GM23248 (cell line): ENCODE results near the gene OTOA.
"Not testable (repeated sequence)": the region's sequence is repeated elsewhere in the genome, so short reads cannot be mapped to it uniquely, and the experiment has no call there.

Experiments used
- EZH2 ChIP-seq: fragments of 200-600 bp; sonication (generic); IDR thresholded peaks from 2 replicates; pipeline ENCODE4 v1.6.1; 2018; ENCODE audit warnings: antibody characterized with exemption, mild to moderate bottlenecking; ENCODE audit not compliant: insufficient read depth, poor library complexity, severe bottlenecking
- EZH2phosphoT487 ChIP-seq: fragments of 200-600 bp; sonication (generic); IDR thresholded peaks from 2 replicates; pipeline ENCODE4 v1.6.1; 2018; ENCODE audit warnings: antibody characterized with exemption, moderate library complexity, mild to moderate bottlenecking, low read depth; ENCODE audit not compliant: insufficient read depth

GRCh38 chr16:21680714-21681113, 16.9 kb downstream of the OTOA start:
- not testable (repeated sequence) for TF ChIP-seq EZH2, EZH2phosphoT487
